Stimulated activated naive CD4-positive, alpha-beta T cell (primary cell): ENCODE measurements around the gene SCN7A.
A peak's percentile ranks its signal among the peaks of the same experiment; 100 is the strongest.
"Not testable (repeated sequence)": the region's sequence is repeated elsewhere in the genome, so short reads cannot be mapped to it uniquely, and the experiment has no call there.

Experiments
- DNase-seq, 6 experiments: peaks; one replicate each; lab custom pipeline; 2025; lab: John Stamatoyannopoulos, UW

The SCN7A gene

GRCh38 chr2:166454006-166454595 lies 39.9 kb downstream of the SCN7A start:
- DNase-seq, result no peak

GRCh38 chr2:166451468-166451867 lies 42.6 kb downstream of the SCN7A start:
- DNase-seq, result no peak

GRCh38 chr2:166449439-166449838 lies 44.6 kb downstream of the SCN7A start:
- DNase-seq, result no peak

GRCh38 chr2:166448106-166448505 lies 45.9 kb downstream of the SCN7A start:
- peak in 2 of 6 experiments; percentile 11 to 22 for DNase-seq

GRCh38 chr2:166444306-166444705 lies 49.7 kb downstream of the SCN7A start:
- no peak for DNase-seq

- no peak for DNase-seq
Measured at GRCh38 chr2:166440313-166440712, 53.7 kb downstream of the SCN7A start.

GRCh38 chr2:166439078-166439477 lies 55.0 kb downstream of the SCN7A start:
- DNase-seq, result no peak

GRCh38 chr2:166436976-166437375 lies 57.1 kb downstream of the SCN7A start:
- DNase-seq, result no peak

- DNase-seq, result no peak
Measured at GRCh38 chr2:166436189-166436588, 57.9 kb downstream of the SCN7A start.

- DNase-seq, result no peak
Measured at GRCh38 chr2:166434491-166434890, 59.6 kb downstream of the SCN7A start.

GRCh38 chr2:166433457-166433856 lies 60.6 kb downstream of the SCN7A start:
- DNase-seq, result no peak

GRCh38 chr2:166432331-166432730 lies 61.7 kb downstream of the SCN7A start:
- no peak for DNase-seq

- no peak for DNase-seq
Measured at GRCh38 chr2:166424841-166425240, 69.2 kb downstream of the SCN7A start.

- no peak for DNase-seq
Measured at GRCh38 chr2:166419616-166419934, 74.5 kb downstream of the SCN7A start.

GRCh38 chr2:166418853-166419615 lies 75.0 kb downstream of the SCN7A start:
- DNase-seq, result no peak

GRCh38 chr2:166417669-166418068 lies 76.4 kb downstream of the SCN7A start:
- no peak for DNase-seq

GRCh38 chr2:166413255-166413654 lies 80.8 kb downstream of the SCN7A start:
- DNase-seq, result no peak

GRCh38 chr2:166411473-166412230 lies 82.4 kb downstream of the SCN7A start:
- DNase-seq, result no peak

- no peak for DNase-seq
Measured at GRCh38 chr2:166410828-166411472, 83.1 kb downstream of the SCN7A start.

GRCh38 chr2:166407746-166408145 lies 86.3 kb downstream of the SCN7A start:
- DNase-seq, result not testable (repeated sequence)

- no peak for DNase-seq
Measured at GRCh38 chr2:166406374-166406773, 87.7 kb downstream of the SCN7A start.

- DNase-seq, result no peak
Measured at GRCh38 chr2:166405569-166405926, 88.5 kb downstream of the SCN7A start.
